IMR-90 (cell line): Measurements from ENCODE around the gene FLII.
"Not testable (repeated sequence)": the region's sequence is repeated elsewhere in the genome, so short reads cannot be mapped to it uniquely, and the experiment has no call there.

ENCODE experiments used
- CTCF ChIP-seq: conservative IDR thresholded peaks from 2 replicates; pipeline ENCODE4 v1.5.1; 2012; ENCODE audit warnings: mild to moderate bottlenecking, low read depth, low read length, improper control_type of control experiment
- MAFK ChIP-seq: IDR thresholded peaks from 2 replicates; pipeline ENCODE4 v1.6.1; 2012; ENCODE audit warnings: low read depth, low read length, improper control_type of control experiment
- MAZ ChIP-seq: IDR thresholded peaks from 2 replicates; pipeline ENCODE4 v1.6.1; 2012; ENCODE audit warnings: low read depth, mild to moderate bottlenecking, low read length, improper control_type of control experiment, moderate library complexity, borderline replicate concordance
- POLR2A ChIP-seq: IDR thresholded peaks from 2 replicates; pipeline ENCODE4 v1.6.1; 2012; ENCODE audit warnings: mild to moderate bottlenecking, low read depth, low read length
- RCOR1 ChIP-seq: IDR thresholded peaks from 2 replicates; pipeline ENCODE4 v1.6.1; 2012; ENCODE audit warnings: mild to moderate bottlenecking, low read length, improper control_type of control experiment; ENCODE audit not compliant: insufficient replicate concordance
- SMC3 ChIP-seq: fragments of 150-350 bp; IDR thresholded peaks from 2 replicates; pipeline ENCODE4 v1.6.1; 2016; ENCODE audit warnings: low read depth, mild to moderate bottlenecking, antibody characterized with exemption, low read length, moderate library complexity

DNA sequence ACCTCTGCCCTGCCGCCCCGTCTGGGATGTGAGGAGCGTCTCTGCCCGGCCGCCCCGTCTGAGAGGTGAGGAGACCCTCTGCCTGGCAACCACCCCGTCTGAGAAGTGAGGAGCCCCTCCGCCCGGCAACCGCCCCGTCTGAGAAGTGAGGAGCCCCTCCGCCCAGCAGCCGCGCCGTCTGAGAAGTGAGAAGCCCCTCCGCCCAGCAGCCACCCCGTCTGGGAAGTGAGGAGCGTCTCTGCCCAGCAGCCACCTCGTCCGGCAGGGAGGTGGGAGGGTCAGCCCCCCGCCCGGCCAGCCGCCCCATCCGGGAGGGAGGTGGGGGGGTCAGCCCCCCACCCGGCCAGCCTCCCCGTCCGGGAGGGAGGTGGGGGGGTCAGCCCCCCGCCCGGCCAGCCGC, 39.5 kb upstream of the FLII start:
- not testable (repeated sequence) for TF ChIP-seq POLR2A, MAZ, CTCF, RCOR1, SMC3, MAFK
